ENCODE data around the gene R3HDM1.
"Not testable (repeated sequence)": the region's sequence is repeated elsewhere in the genome, so short reads cannot be mapped to it uniquely, and the experiment has no call there.

DNA sequence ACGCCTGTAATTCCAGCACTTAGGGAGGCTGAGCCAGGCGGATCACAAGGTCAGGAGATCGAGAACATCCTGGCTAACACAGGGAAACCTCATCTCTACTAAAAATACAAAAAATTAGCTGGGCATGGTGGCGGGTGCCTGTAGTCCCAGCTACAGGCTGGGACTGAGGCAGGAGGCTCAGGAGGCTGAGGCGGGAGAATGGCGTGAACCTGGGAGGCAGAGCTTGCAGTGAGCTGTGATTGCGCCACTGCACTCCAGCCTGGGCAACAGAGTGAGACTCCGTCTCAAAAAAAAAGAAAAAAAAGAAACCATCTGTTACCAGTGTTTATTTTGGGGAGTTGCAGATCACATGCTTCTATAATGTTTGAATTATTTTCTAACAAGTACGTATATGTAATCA, 183.8 kb downstream of the R3HDM1 start:
- TF ChIP-seq, protein P1, sequence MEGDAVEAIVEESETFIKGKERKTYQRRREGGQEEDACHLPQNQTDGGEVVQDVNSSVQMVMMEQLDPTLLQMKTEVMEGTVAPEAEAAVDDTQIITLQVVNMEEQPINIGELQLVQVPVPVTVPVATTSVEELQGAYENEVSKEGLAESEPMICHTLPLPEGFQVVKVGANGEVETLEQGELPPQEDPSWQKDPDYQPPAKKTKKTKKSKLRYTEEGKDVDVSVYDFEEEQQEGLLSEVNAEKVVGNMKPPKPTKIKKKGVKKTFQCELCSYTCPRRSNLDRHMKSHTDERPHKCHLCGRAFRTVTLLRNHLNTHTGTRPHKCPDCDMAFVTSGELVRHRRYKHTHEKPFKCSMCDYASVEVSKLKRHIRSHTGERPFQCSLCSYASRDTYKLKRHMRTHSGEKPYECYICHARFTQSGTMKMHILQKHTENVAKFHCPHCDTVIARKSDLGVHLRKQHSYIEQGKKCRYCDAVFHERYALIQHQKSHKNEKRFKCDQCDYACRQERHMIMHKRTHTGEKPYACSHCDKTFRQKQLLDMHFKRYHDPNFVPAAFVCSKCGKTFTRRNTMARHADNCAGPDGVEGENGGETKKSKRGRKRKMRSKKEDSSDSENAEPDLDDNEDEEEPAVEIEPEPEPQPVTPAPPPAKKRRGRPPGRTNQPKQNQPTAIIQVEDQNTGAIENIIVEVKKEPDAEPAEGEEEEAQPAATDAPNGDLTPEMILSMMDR (IDR thresholded peaks at IDR 0.05): not testable (repeated sequence)
- not testable (repeated sequence) for TF ChIP-seq POLR2A (IDR thresholded peaks at IDR 0.05; ENCODE audit: low read depth)

Data from esophagus muscularis mucosa (tissue), 3 donors.